HG02571 (cell line): ENCODE measurements around the gene ZNF699.
"Not testable (repeated sequence)": the region's sequence is repeated elsewhere in the genome, so short reads cannot be mapped to it uniquely, and the experiment has no call there.

Experiments
- ATAC-seq: cut with Tn5 transposase; IDR thresholded peaks from one replicate; pipeline ENCODE4 v1.9.1; 2021; ENCODE audit warnings: mild to moderate bottlenecking, moderate library complexity; ENCODE audit not compliant: unreplicated experiment

The ZNF699 gene

GRCh38 chr19:9309139-9309973 lies at the start of gene ZNF699:
Gene ZNF699, minus strand, starts transcription at chr19:9309838. Its CDS starts 4,719 bp downstream, at chr19:9305119.
- ATAC-seq, result peak; percentile 88

- no peak for ATAC-seq
Observed at GRCh38 chr19:9354651-9355050, 45.0 kb upstream of the ZNF699 start.

- ATAC-seq, result no peak
Observed at GRCh38 chr19:9353011-9353410, 43.4 kb upstream of the ZNF699 start.

- ATAC-seq, result no peak
Observed at GRCh38 chr19:9352505-9352904, 42.9 kb upstream of the ZNF699 start.

GRCh38 chr19:9348671-9349070 lies 39.0 kb upstream of the ZNF699 start:
- no peak for ATAC-seq

GRCh38 chr19:9348253-9348652 lies 38.6 kb upstream of the ZNF699 start:
- no peak for ATAC-seq

- no peak for ATAC-seq
Observed at GRCh38 chr19:9345005-9345404, 35.4 kb upstream of the ZNF699 start.

GRCh38 chr19:9342610-9343304 lies 33.1 kb upstream of the ZNF699 start:
- ATAC-seq, result no peak

GRCh38 chr19:9329999-9330398 lies 20.4 kb upstream of the ZNF699 start:
- no peak for ATAC-seq

GRCh38 chr19:9324584-9324962 lies 14.9 kb upstream of the ZNF699 start:
- ATAC-seq, result no peak

GRCh38 chr19:9323919-9324583 lies 14.4 kb upstream of the ZNF699 start, which contains the start of gene ZNF559:
Gene ZNF559, plus strand, starts transcription at chr19:9324179. Its CDS starts 14,371 bp downstream, at chr19:9338550.
- peak; percentile 88 for ATAC-seq

- peak; percentile 17 for ATAC-seq
Observed at GRCh38 chr19:9323557-9323918, 13.9 kb upstream of the ZNF699 start.

GRCh38 chr19:9322201-9322600 lies 12.6 kb upstream of the ZNF699 start:
- not testable (repeated sequence) for ATAC-seq

GRCh38 chr19:9321756-9322155 lies 12.1 kb upstream of the ZNF699 start:
- ATAC-seq, result not testable (repeated sequence)

- no peak for ATAC-seq
Observed at GRCh38 chr19:9321338-9321737, 11.7 kb upstream of the ZNF699 start.

- ATAC-seq, result no peak
Observed at GRCh38 chr19:9313756-9314155, 4.1 kb upstream of the ZNF699 start.

GRCh38 chr19:9309974-9310446 lies 372 bp upstream of the ZNF699 start:
- peak; percentile 50 for ATAC-seq

GRCh38 chr19:9308091-9308770 lies 1.4 kb downstream of the ZNF699 start:
- no peak for ATAC-seq

GRCh38 chr19:9306443-9306842 lies 3.2 kb downstream of the ZNF699 start:
- no peak for ATAC-seq

- ATAC-seq, result no peak
Observed at GRCh38 chr19:9296336-9296735, 13.3 kb downstream of the ZNF699 start.

- no peak for ATAC-seq
Observed at GRCh38 chr19:9295411-9295849, 14.2 kb downstream of the ZNF699 start.
